ENCODE results near the gene HDAC7.

HDAC7 gene

GRCh38 chr12:47733142-47733541, 86.6 kb downstream of the HDAC7 start:
- no peak for DNase-seq
